ENCODE data around the gene TRPC4.
A peak's percentile ranks its signal among the peaks of the same experiment; 100 is the strongest.

TRPC4 gene

GRCh38 chr13:37657956-37658355 is 211.6 kb downstream of the TRPC4 start:
- DNase-seq (ENCODE audit: low read depth in 2 of 2), result no peak

GRCh38 chr13:37657134-37657533 is 212.4 kb downstream of the TRPC4 start:
- DNase-seq (ENCODE audit: low read depth in 2 of 2), result no peak

- peak; percentile 86 to 87 for DNase-seq (ENCODE audit: low read depth in 2 of 2)
Observed at GRCh38 chr13:37656247-37656940, 213.2 kb downstream of the TRPC4 start.

GRCh38 chr13:37652596-37652995 is 217.0 kb downstream of the TRPC4 start:
- no peak for DNase-seq (ENCODE audit: low read depth in 2 of 2)

- no peak for DNase-seq (ENCODE audit: low read depth in 2 of 2)
Observed at GRCh38 chr13:37651891-37652290, 217.7 kb downstream of the TRPC4 start.

GRCh38 chr13:37648609-37649008 is 221.0 kb downstream of the TRPC4 start:
- peak; percentile 41 to 44 for DNase-seq (ENCODE audit: low read depth in 2 of 2)

- DNase-seq (ENCODE audit: low read depth in 2 of 2), result no peak
Observed at GRCh38 chr13:37647031-37647650, 222.4 kb downstream of the TRPC4 start.

- DNase-seq (ENCODE audit: low read depth in 2 of 2), result no peak
Observed at GRCh38 chr13:37646531-37646930, 223.0 kb downstream of the TRPC4 start.

- DNase-seq (ENCODE audit: low read depth in 2 of 2), result no peak
Observed at GRCh38 chr13:37645181-37645740, 224.3 kb downstream of the TRPC4 start.

- no peak for DNase-seq (ENCODE audit: low read depth in 2 of 2)
Observed at GRCh38 chr13:37641391-37641790, 228.2 kb downstream of the TRPC4 start.

GRCh38 chr13:37640499-37640898 is 229.1 kb downstream of the TRPC4 start:
- DNase-seq (ENCODE audit: low read depth in 2 of 2), result peak in 1 of 2 experiments; percentile 34

- DNase-seq (ENCODE audit: low read depth in 2 of 2), result no peak
Observed at GRCh38 chr13:37636701-37637100, 232.9 kb downstream of the TRPC4 start.

GRCh38 chr13:37632294-37632693 is 237.3 kb downstream of the TRPC4 start:
- no peak for DNase-seq (ENCODE audit: low read depth in 2 of 2)

GRCh38 chr13:37627428-37627827 is 242.1 kb downstream of the TRPC4 start:
- DNase-seq (ENCODE audit: low read depth in 2 of 2), result no peak

GRCh38 chr13:37621811-37622361 is 247.7 kb downstream of the TRPC4 start:
- peak; percentile 84 to 86 for DNase-seq (ENCODE audit: low read depth in 2 of 2)

- DNase-seq (ENCODE audit: low read depth in 2 of 2), result peak in 1 of 2 experiments; percentile 60
Observed at GRCh38 chr13:37618554-37618953, 251.0 kb downstream of the TRPC4 start.

- DNase-seq (ENCODE audit: low read depth in 2 of 2), result peak; percentile 88 to 90
Observed at GRCh38 chr13:37617173-37617572, 252.4 kb downstream of the TRPC4 start.

GRCh38 chr13:37616131-37616530 is 253.4 kb downstream of the TRPC4 start:
- no peak for DNase-seq (ENCODE audit: low read depth in 2 of 2)

- DNase-seq (ENCODE audit: low read depth in 2 of 2), result no peak
Observed at GRCh38 chr13:37615276-37615675, 254.3 kb downstream of the TRPC4 start.

- no peak for DNase-seq (ENCODE audit: low read depth in 2 of 2)
Observed at GRCh38 chr13:37613638-37614037, 255.9 kb downstream of the TRPC4 start.

- no peak for DNase-seq (ENCODE audit: low read depth in 2 of 2)
Observed at GRCh38 chr13:37613236-37613635, 256.3 kb downstream of the TRPC4 start.

GRCh38 chr13:37608750-37609339 is 260.7 kb downstream of the TRPC4 start:
- DNase-seq (ENCODE audit: low read depth in 2 of 2), result no peak
